SK-N-SH (cell line): ENCODE measurements around the gene RNASE8. TPM values are rescaled to one million over a fixed set of nuclear protein-coding genes. Genes with fewer than 3 reads are reported as not detected.
A peak's percentile ranks its signal among the peaks of the same experiment; 100 is the strongest.

Source experiments
- CTCF ChIA-PET: fragments of 300-600, 350-600 bp; formaldehyde crosslinking; extraction: SDS; loops from one replicate; lab custom pipeline; 2021; lab: Yijun Ruan, JAX
- POLR2A ChIA-PET: fragments of 350-600 bp; sonication (Branson Sonifier 250); formaldehyde crosslinking; extraction: SDS; loops from one replicate; lab custom pipeline; 2020; ENCODE audit warnings: antibody characterized with exemption, inconsistent platforms; lab: Yijun Ruan, JAX
- DNase-seq: peaks from one replicate; pipeline ENCODE4 v3.0.0; 2012
- H2AFZ ChIP-seq: fragments of 200-600 bp; sonication (generic); 2 replicates; pipeline ENCODE4 v1.8.1; 2016; ENCODE audit warnings: antibody characterized with exemption, mild to moderate bottlenecking, low read depth
- H3F3A ChIP-seq: fragments of 200-600 bp; sonication (generic); replicated peaks from 2 replicates; pipeline ENCODE3; 2016; ENCODE audit warnings: antibody characterized with exemption, mild to moderate bottlenecking; ENCODE audit not compliant: insufficient read depth
- H3K27ac ChIP-seq, 2 experiments: fragments of 200-500 bp in 1 of 2; fragments of 200-600 bp in 1 of 2; sonication (Bioruptor generic) in 1 of 2; sonication (generic), shearing (Covaris generic) in 1 of 2; 2 replicates each; pipeline versions ENCODE4 v1.5.1 to v1.6.1; 2014 to 2016; ENCODE audit warnings: low read depth in 2 of 2, inconsistent platforms in 1 of 2, low read length in 1 of 2, mild to moderate bottlenecking in 1 of 2, mixed read lengths in 1 of 2
- H3K27me3 ChIP-seq: fragments of 200-600 bp; sonication (generic), shearing (Covaris generic); 2 replicates; pipeline ENCODE4 v1.6.1; 2016; ENCODE audit warnings: mixed run types; ENCODE audit not compliant: insufficient read depth
- H3K36me3 ChIP-seq, 2 experiments: fragments of 200-500 bp in 1 of 2; fragments of 200-600 bp in 1 of 2; sonication (Bioruptor generic) in 1 of 2; sonication (generic) in 1 of 2; replicated peaks in 1 of 2; 2 replicates each; pipeline versions ENCODE3 to v1.5.1; 2014 to 2016; ENCODE audit warnings: low read length in 1 of 2, mild to moderate bottlenecking in 1 of 2; ENCODE audit not compliant: insufficient read depth in 2 of 2, control insufficient read depth in 1 of 2
- H3K4me1 ChIP-seq, 2 experiments: fragments of 200-500 bp in 1 of 2; fragments of 200-600 bp in 1 of 2; sonication (Bioruptor generic) in 1 of 2; sonication (generic), shearing (Covaris generic) in 1 of 2; 2 replicates each; pipeline versions ENCODE4 v1.5.1 to v1.6.1; 2014 to 2016; ENCODE audit warnings: low read depth in 1 of 2, low read length in 1 of 2, mixed run types in 1 of 2; ENCODE audit not compliant: insufficient read depth in 2 of 2, control insufficient read depth in 1 of 2
- H3K4me2 ChIP-seq: fragments of 200-600 bp; sonication (generic), shearing (Covaris generic); 2 replicates; pipeline ENCODE4 v1.6.1; 2017; ENCODE audit warnings: mixed run types
- H3K4me3 ChIP-seq, 2 experiments: fragments of 200-500 bp in 1 of 2; fragments of 200-600 bp in 1 of 2; sonication (Bioruptor generic) in 1 of 2; sonication (generic), shearing (Covaris generic) in 1 of 2; 2 replicates each; pipeline versions ENCODE4 v1.5.1 to v1.8.1; 2014 to 2016; ENCODE audit warnings: low read depth in 2 of 2, inconsistent platforms in 1 of 2, low read length in 1 of 2, mild to moderate bottlenecking in 1 of 2, mixed read lengths in 1 of 2, moderate library complexity in 1 of 2
- H3K79me2 ChIP-seq: fragments of 200-600 bp; sonication (generic); 2 replicates; pipeline ENCODE4 v1.8.1; 2017; ENCODE audit warnings: mild to moderate bottlenecking; ENCODE audit not compliant: insufficient read depth
- H3K9ac ChIP-seq: fragments of 200-600 bp; sonication (generic); 2 replicates; pipeline ENCODE4 v1.6.1; 2017; ENCODE audit warnings: mixed run types
- H3K9me2 ChIP-seq: fragments of 200-600 bp; sonication (generic); 2 replicates; pipeline ENCODE4 v1.6.1; 2017; ENCODE audit warnings: mixed run types
- H3K9me3 ChIP-seq: fragments of 200-600 bp; sonication (generic); 2 replicates; pipeline ENCODE4 v1.6.1; 2017; ENCODE audit warnings: mixed run types, mild to moderate bottlenecking, moderate library complexity
- H4K20me1 ChIP-seq: fragments of 200-600 bp; sonication (generic); 2 replicates; pipeline ENCODE4 v1.6.1; 2017; ENCODE audit warnings: mild to moderate bottlenecking, mixed run types; ENCODE audit not compliant: insufficient read depth
- EZH2phosphoT487 ChIP-seq: fragments of 200-600 bp; sonication (generic); IDR thresholded peaks from 2 replicates; pipeline ENCODE4 v1.6.1; 2017; ENCODE audit warnings: low read depth, mixed run types, mild to moderate bottlenecking, antibody characterized with exemption, moderate library complexity, borderline replicate concordance
- GABPA ChIP-seq: IDR thresholded peaks from 2 replicates; pipeline ENCODE4 v1.4.0; 2012; ENCODE audit warnings: low read depth, mild to moderate bottlenecking
- MXI1 ChIP-seq: IDR thresholded peaks from 2 replicates; pipeline ENCODE4 v1.6.1; 2012; ENCODE audit warnings: mild to moderate bottlenecking, low read depth, low read length, improper control_type of control experiment
- POLR2AphosphoS5 ChIP-seq: IDR thresholded peaks from 2 replicates; pipeline ENCODE4 v1.6.1; 2012; ENCODE audit warnings: low read depth, low read length
- RAD21 ChIP-seq: IDR thresholded peaks from 2 replicates; pipeline ENCODE4 v1.6.1; 2012; ENCODE audit warnings: mild to moderate bottlenecking, low read length
- SIN3A ChIP-seq: IDR thresholded peaks from 2 replicates; pipeline ENCODE4 v1.6.1; 2012; ENCODE audit warnings: low read depth, mild to moderate bottlenecking, low read length, moderate library complexity, borderline replicate concordance
- WGBS: methylation state at CpG from one replicate; pipeline ENCODE4 v1.1.6; 2017; ENCODE audit warnings: low lambda C conversion rate; 5-methylcytosine and 5-hydroxymethylcytosine counted together
- polyA plus RNA-seq, 3 experiments: library from polyadenylated mRNA; depleted of rRNA; stranded (reverse); fragments of >200 nt; gene quantifications; 2 replicates each; pipeline ENCODE4 v1.2.3, GENCODE V29; 2012

The RNASE8 gene
- polyA plus RNA-seq, 1 of the 3 experiments (the other 2 are of a cell fraction): not detected

DNA sequence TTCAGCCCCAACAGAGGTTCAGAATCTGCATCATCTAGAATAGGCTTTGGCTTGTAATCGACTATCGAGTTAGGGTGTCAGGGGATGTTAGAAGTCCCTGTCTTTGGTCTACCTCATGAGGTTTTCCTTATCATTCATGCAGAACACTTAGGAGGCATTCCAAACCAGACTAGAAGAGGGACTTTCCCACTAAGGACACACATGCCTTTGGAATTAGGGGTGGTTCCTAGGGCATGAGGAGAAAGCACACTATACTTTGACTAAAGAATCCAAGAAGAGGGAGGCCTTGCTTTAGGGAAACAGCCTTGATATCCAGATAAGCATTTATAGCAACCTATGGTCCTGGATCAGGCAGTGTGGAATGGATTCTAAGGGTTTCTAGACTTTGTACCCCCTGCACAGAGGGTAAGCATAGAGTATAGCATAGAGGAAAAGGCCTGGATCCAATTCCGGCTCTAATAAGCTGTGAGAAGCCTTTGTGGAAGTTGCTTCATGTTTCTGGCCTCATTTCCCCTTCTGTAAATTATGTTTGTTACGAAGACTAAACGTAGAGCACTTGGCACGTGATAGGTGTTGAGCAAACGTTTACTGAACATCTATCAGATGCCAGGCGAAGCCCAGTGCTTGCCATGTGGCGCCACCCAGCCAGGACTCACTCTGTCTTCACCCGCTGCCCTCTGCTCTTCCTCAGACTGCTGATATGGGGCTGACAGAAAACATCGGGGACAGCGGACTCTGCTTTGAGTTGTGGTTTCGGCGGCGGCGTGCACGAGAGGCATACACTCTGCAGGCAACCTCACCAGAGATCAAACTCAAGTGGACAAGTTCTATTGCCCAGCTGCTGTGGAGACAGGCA lies 27.6 kb downstream of the RNASE8 start:
- POLR2A ChIA-PET: interaction anchor here (1.7 kb wide), 1 partner anchor 14 kb away, joined by 11 read pairs; no protein-coding TSS in a partner anchor

DNA sequence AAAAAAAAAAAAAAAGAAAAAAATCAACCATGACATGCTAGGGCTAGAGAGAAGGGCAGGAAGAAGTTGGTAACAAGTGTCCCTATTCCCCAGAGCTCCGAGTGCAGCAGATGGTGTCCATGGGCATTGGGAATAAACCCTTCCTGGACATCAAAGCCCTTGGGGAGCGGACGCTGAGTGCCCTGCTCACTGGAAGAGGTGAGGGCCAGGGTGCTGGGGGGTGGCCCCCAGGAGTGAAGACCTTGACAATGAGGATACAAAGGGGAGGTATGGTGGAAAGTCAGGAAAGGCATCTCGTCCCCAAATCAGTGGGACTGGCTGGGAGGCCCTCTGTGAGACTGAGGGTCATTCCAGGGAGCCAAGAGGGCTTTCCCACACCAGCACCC lies 29.3 kb downstream of the RNASE8 start:
- no peak overlapping the region for H3K4me3 ChIP-seq
- H3K4me2 ChIP-seq: peak overlapping the region; percentile 58; the same call in 1 of the 2 replicates
- no peaks in the 10 kb centered on the region for H3K9me3 ChIP-seq
- H3K9ac ChIP-seq: peak overlapping the region; percentile 46; the same call in 1 of the 2 replicates
- no peaks in the 10 kb centered on the region for H4K20me1 ChIP-seq
- DNase-seq: no peak
- no peak overlapping the region for H2AFZ ChIP-seq
- no peaks in the 10 kb centered on the region for H3K9me2 ChIP-seq
- 85% methylated on average over 4 of the region's 4 CpGs for WGBS
- no peaks in the 10 kb centered on the region for H3K27me3 ChIP-seq
- H3F3A ChIP-seq: peaks cover 57% of the 10 kb centered on the region
- ChIA-PET CTCF (interaction anchor here (1.1 to 8.6 kb wide), 6 partner anchors 8 to 72 kb away, joined by 4 to 79 read pairs (median 69); partner anchors contain the start of genes ARHGEF40 and ZNF219), POLR2A (interaction anchor here (1.6 to 1.8 kb wide), 2 partner anchors 9 to 15 kb away, joined by 4 to 6 read pairs; no protein-coding TSS in a partner anchor)
- H3K79me2 ChIP-seq: peaks cover 5% of the 10 kb centered on the region; the same call in 1 of the 2 replicates
- peak overlapping the region; percentile 28 to 89; a peak in 3 of 4 replicates for H3K27ac ChIP-seq
- TF ChIP-seq RAD21: no peak
- TF ChIP-seq SIN3A: no peak
- TF ChIP-seq MXI1: no peak
- H3K4me1 ChIP-seq: peaks cover 9 to 24% of the 10 kb centered on the region in 2 experiments; a peak in 3 of 4 replicates
- peaks cover 58 to 79% of the 10 kb centered on the region in 2 experiments for H3K36me3 ChIP-seq

More for the DNA sequence above, 27.6 kb downstream of the RNASE8 start:
- H3K4me3 ChIP-seq: no peak overlapping the region
- peak overlapping the region; percentile 29 to 89 for H3K27ac ChIP-seq
- no peak overlapping the region for H3K9ac ChIP-seq
- H3K9me3 ChIP-seq: no peaks in the 10 kb centered on the region
- H3K9me2 ChIP-seq: no peaks in the 10 kb centered on the region
- TF ChIP-seq POLR2AphosphoS5 (peak; percentile 16; the same call in 1 of the 2 replicates), EZH2phosphoT487 (no peak), GABPA (no peak)
- TF ChIP-seq, all 33 proteins: peak for 1
- Histone ChIP-seq H3K4me1 (peaks cover 9 to 24% of the 10 kb centered on the region in 2 experiments; a peak in 3 of 4 replicates), H2AFZ (no peak overlapping the region), H3K27me3 (no peaks in the 10 kb centered on the region), H3F3A (peaks cover 50% of the 10 kb centered on the region), H3K36me3 (peaks cover 62 to 81% of the 10 kb centered on the region in 2 experiments), H4K20me1 (no peaks in the 10 kb centered on the region), H3K79me2 (peaks cover 5% of the 10 kb centered on the region; the same call in 1 of the 2 replicates), H3K4me2 (no peak overlapping the region; the same call in 1 of the 2 replicates)
- 87% methylated on average over 14 of the region's 17 CpGs for WGBS
- DNase-seq: peak; percentile 15
- CTCF ChIA-PET: interaction anchor here (1.3 to 8.6 kb wide), 8 partner anchors 10 to 71 kb away, joined by 10 to 79 read pairs (median 64); partner anchors contain the start of genes ARHGEF40 and ZNF219
